ENCODE data around the gene ST8SIA3.
A peak's percentile ranks its signal among the peaks of the same experiment; 100 is the strongest.

ST8SIA3 gene

GRCh38 chr18:57352271-57352701, at the start of gene ST8SIA3:
Gene ST8SIA3 (plus strand): TSS chr18:57352557. CDS start chr18:57352847, 290 bp downstream.
- peak; percentile 38 for DNase-seq

DNA sequence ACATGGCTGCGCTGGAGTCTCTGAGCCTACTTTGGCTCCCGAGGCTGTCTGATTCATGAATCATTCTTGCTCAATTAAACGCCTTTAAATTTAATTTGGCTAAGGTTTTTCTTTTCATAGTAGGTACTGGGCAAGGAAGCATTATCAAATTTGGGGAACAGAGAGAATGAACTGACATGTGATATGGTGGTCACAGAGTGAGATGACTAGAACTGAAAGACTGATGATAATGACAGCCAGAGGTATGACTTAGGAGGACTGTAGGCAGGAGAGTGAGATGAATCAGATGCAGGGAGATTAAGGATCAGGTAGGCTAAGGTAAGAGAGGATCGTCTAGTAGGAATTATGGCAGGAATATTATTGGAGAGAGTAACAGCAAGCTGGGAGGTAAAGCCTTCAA, 40.9 kb upstream of the ST8SIA3 start:
- no peak for DNase-seq

DNA sequence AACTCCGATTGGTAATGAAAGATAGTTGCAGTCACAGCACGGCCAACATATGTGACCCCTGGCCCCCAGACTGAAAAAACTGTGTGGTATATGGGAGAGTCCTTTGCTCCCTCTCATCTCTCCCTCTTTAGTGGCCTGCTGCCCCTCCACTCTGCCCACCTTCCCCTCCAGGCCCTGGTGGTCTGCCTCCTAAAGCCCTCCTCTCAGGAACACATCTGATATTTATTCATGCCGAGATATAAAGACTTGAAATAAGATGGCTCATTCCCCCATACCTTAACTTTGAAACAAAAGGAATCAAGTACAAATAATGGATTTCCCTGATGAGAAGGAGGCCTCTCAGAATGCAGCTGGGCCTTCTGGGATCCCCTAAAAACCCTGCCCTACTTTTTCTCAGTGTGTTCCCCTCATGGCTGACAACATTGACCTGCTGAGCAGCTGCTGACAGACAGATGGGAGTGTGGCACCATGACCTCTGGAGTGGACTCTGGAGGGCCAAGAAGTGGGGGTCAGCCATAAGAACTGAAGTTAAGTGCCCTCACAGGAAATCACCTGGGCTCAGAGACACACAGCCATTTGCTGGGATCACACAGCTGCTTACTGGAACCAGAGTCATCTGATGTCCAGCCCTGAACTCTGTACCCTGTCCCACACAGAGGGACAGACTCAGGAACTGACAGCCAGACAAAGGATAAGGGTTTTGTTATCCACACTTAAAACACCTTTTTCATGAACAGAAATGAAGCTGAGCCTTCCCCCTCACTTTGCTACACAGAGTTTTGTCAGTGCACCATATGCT, 39.8 kb upstream of the ST8SIA3 start:
- DNase-seq = no peak

DNA sequence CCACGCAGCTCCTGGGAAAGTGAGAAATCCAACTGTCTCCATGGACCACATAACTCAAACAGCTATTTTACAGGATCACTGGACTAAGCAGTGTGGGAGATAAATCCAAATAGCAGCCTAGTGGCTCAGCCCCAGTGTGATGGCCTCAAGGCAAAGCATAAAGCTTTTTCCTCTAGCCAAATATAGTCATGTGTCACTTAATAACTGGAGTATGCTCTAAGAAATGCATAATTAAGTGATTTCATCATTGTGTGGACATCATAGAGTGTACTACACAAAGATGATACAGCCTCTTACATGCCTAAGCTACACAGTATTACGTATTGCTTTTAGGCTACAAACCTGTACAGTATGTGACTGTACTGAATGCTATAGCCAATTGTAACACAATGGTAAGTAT, 31.8 kb upstream of the ST8SIA3 start:
- DNase-seq = no peak

DNA sequence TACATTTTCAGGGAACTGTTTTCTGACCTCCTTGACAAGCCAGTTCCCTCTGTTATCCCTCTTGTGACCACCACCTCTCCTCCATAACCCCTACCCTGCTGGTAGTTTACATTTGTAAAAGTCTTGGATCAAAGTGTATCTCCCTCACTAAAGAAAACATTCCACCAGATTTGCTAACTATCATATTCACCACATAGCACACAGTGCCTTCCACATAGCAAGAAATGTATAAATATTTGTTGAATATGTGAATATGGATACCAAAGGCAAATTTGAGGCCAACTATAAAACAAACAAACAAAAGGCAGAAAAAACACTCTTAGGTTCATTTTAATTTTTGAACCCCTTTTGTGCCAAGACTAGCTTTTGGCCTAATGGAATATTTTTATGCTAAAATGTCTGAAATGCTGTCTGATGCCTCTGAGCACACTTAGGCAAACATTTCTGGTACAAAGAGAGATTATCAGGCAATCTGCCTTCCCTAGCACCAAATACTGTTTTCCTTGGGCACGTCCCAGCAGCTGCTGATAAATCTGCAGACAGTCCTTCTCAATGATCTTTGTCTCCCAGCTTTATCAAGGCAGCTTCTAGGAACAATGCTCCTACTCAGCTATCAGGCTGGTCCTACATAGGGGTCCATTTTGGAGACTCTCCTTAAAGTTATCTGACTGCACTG, 26.7 kb upstream of the ST8SIA3 start:
- no peak for DNase-seq

DNA sequence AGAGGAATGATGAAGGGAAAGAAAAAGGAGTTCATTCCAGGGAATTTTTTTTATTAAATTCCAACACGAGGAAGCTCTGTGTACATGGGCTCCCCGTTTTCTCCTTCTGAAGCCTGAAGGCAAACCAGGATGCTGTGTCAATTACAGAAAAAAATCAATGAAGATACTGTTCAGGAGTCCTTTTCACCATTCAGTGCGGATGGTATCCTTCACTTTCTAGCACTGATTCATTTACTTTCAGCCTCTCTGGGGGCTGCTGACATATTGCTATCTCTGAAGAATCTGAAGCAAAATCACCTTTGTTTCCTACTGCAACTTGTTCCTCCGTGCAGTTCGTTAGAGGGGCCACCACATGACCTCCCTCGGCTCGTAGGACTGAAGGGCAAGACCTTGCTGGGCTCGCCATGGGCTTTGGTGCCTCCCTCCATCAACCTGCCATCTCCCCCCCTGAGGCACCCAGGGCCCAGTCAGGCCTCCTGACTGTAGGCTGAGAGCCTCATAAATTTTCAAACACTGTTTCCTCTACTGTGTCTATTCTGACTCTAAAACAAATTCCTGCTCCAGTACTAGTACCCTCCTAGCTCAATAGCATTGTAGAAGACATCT, 25.5 kb upstream of the ST8SIA3 start:
- no peak for DNase-seq

GRCh38 chr18:57328665-57329064, 23.7 kb upstream of the ST8SIA3 start:
- no peak for DNase-seq

- no peak for DNase-seq
Measured at GRCh38 chr18:57329856-57330255, 22.5 kb upstream of the ST8SIA3 start.

GRCh38 chr18:57331718-57332117, 20.6 kb upstream of the ST8SIA3 start:
- DNase-seq = no peak

GRCh38 chr18:57333940-57334339, 18.4 kb upstream of the ST8SIA3 start:
- DNase-seq = no peak

DNA sequence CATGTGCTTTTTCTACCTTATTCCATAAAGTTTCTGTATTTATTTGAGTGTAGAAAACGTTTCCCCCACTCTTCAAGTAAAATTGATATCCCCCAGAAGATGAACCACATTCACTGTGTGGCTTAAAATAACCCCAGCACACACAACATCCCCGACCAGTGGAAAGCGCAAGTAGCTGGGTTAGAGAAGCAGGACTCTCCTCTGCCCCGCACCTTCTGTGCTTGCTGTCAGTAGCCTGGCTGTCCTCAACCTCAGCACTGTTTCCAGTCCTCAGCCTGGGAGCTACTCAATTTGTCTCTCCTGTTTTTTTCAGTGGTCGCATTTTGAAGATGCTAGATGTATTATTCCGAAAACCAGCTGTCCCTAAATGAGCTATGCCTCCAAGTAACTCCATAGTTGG, 18.0 kb upstream of the ST8SIA3 start:
- DNase-seq = no peak

DNA sequence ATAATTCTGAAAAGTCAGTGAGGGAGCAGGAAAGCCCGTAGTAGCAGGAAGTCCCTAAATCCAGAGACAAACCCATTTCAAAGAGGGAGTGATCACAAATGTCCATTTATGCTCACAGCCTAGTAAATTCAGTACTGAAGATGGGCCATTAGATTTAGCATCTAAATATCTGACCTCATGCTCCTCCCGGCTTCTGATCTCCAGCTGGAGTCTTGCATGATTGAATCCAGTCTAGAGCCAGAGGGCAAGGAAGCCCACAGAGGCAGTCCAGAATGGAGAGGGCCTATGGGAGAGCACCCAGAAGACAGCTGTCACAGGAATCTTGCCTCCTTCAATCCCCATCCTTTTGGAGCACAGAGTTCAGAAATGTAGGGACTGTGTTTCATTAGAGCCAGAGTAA, 16.0 kb upstream of the ST8SIA3 start:
- no peak for DNase-seq

GRCh38 chr18:57337890-57338289, 14.5 kb upstream of the ST8SIA3 start:
- no peak for DNase-seq

- no peak for DNase-seq
Measured at GRCh38 chr18:57343833-57344232, 8.5 kb upstream of the ST8SIA3 start.

DNA sequence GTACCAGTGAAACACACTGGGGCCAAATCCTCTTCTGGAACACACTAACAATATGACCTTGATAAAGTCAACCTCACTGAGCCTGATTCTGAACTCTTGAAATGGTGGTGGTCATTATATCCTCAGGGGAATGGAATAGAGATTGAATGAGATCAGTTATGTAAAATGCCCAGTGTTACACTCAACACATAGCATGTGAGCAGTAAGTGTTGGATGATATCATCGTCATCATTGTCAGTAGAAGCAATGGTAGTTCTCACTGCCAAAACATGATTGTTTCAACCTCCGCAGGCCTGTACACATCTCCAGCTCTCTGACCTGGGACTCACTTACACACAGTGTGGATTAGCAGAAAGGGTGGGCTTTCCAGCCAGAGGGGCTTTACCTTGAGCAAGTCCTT, 5.5 kb upstream of the ST8SIA3 start:
- no peak for DNase-seq

- no peak for DNase-seq
Measured at GRCh38 chr18:57347784-57348183, 4.6 kb upstream of the ST8SIA3 start.

- DNase-seq = no peak
Measured at GRCh38 chr18:57352761-57353136, 392 bp downstream of the ST8SIA3 start.

DNA sequence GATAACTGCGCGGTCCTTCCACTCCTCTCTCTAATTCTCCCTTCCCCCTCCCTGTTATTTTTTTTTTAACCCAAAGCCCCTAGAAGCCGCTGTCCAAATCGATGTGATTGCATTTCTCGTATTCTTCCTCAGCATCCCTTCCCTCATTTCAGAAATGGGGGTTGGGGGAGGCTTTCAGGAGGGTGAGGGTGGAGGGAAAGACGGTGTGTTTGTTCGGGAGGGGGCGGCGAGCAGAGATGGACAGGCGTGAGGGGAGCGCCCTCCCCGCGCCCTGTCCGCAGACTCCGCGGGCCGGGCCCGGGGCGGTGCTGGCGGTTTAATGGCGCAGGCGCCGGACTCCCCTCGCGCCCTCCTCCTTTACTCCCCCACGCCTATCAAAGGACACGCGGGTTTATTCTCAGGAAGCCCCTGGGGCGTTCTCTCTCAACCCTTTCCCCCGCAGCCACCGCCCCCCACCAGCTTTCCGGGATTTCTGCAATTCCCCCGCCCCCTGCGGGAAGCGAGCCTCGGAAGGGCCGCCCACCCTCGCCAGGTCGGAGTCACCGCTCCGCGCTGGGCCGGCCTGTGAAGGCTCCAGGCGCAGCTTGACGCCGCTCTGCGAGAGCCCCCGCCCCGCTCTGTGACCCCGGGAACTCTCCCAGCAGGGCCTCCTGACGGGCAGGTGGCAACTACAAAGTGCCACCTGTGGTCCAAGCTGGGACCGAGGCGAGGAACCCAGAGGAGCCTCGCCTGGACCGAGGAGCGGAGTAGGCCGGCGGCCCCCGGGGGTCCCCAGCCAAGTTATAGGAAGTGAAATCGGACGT, 981 bp downstream of the ST8SIA3 start:
- DNase-seq = peak; percentile 91

DNA sequence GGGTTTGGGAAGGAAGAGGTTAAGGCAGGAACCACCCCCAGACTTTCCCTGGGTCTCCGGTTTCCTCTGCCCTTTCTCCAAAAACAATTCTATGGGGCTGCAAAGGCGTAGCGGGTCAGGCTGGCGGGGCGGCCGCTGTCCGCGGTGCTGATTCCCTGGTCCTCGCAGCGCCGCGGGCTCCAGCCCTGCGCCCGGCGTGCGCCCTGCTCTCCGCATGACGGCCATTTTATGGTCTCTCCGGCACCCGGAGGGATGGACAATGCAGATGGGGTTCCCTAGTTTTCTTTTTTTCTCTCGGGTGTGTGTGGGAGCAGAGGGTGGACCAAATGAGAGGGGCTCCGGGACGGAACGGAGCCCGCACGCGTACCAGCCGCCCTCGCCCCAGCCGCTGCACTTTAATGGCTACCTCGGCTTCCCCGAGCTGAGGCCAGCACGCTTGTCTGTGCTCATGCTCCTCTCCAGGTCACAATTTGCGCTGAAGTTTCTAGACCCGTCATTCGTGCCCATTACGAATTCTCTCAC, 1.6 kb downstream of the ST8SIA3 start:
- peak; percentile 65 for DNase-seq

- DNase-seq = no peak
Measured at GRCh38 chr18:57359433-57359832, 7.1 kb downstream of the ST8SIA3 start.

GRCh38 chr18:57362714-57363113, 10.4 kb downstream of the ST8SIA3 start:
- no peak for DNase-seq

DNA sequence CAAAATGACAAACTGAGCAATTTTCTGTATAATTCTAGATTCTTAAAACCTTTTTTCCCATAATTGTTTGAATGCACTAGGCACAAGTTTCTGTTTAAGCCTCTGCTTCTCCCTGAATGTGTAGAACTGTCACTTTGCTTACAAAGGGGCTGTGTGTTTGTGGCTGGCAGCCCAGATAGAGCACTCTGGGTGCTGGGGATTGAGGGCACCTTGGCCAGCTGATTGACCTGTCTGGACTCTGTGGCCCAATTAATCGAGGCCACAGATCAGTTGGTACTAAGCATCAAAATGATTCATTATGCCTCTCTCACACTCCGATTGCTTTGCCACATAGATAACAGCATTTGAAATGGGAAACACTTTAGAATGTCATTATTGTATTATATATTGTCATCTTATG, 12.1 kb downstream of the ST8SIA3 start:
- no peak for DNase-seq

DNA sequence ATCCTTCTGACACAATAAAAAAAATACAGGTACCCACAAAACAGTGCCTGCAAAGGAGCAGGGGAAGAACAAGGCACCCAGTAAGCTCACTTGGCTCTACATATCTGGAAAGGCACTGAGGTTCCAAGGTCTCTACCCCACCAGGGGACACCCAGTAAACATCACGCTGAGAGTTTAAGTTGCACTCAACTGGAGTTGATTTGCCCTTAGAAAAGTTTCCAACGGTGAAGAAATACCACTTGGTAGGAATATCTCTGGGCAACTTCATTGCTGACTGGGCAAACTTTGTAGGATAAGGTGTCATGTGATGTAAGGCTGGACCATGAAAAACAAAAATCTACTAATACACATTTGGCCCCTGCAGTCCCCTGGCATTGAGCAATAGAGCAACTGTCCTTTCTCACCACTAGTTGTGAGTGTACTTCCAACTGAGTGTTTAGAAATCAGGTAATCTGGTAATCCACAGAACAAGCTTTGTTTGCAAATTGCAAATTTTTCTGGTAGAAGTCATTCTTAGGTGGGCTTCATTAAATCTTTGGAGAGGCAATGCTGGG, 14.2 kb downstream of the ST8SIA3 start:
- DNase-seq = no peak

All from NCI-H1092 (cell line).